GM12891 (cell line): Measurements from ENCODE around the gene TEC.

Experiments
- POLR2A ChIP-seq: IDR thresholded peaks from 2 replicates; pipeline ENCODE4 v1.6.1; 2011; ENCODE audit warnings: low read depth, low read length, control low read depth
- POLR2AphosphoS5 ChIP-seq: IDR thresholded peaks from 2 replicates; pipeline ENCODE4 v1.6.1; 2011; ENCODE audit warnings: low read depth, low read length, control low read depth
- POU2F2 ChIP-seq: IDR thresholded peaks from 2 replicates; pipeline ENCODE4 v1.6.1; 2011; ENCODE audit warnings: low read depth, mild to moderate bottlenecking, control low read depth, low read length, moderate library complexity
- TAF1 ChIP-seq: IDR thresholded peaks from 2 replicates; pipeline ENCODE4 v1.6.1; 2011; ENCODE audit warnings: low read depth, low read length, control low read depth

GRCh38 chr4:48100256-48100655 is 169.4 kb downstream of the TEC start:
- TF ChIP-seq POLR2A (no peak), TAF1 (no peak), POLR2AphosphoS5 (no peak), POU2F2 (no peak)
